NCI-H2196 treated with DMSO at 0.1 percent for 48 hours (cell line): Measurements from ENCODE around the gene IL17RE.
A peak's percentile ranks its signal among the peaks of the same experiment; 100 is the strongest.
"Not testable (repeated sequence)": the region's sequence is repeated elsewhere in the genome, so short reads cannot be mapped to it uniquely, and the experiment has no call there.

Experiments
- DNase-seq: peaks from one replicate; lab custom pipeline; 2025; ENCODE audit not compliant: unreplicated experiment; lab: John Stamatoyannopoulos, UW

IL17RE gene, protein sequence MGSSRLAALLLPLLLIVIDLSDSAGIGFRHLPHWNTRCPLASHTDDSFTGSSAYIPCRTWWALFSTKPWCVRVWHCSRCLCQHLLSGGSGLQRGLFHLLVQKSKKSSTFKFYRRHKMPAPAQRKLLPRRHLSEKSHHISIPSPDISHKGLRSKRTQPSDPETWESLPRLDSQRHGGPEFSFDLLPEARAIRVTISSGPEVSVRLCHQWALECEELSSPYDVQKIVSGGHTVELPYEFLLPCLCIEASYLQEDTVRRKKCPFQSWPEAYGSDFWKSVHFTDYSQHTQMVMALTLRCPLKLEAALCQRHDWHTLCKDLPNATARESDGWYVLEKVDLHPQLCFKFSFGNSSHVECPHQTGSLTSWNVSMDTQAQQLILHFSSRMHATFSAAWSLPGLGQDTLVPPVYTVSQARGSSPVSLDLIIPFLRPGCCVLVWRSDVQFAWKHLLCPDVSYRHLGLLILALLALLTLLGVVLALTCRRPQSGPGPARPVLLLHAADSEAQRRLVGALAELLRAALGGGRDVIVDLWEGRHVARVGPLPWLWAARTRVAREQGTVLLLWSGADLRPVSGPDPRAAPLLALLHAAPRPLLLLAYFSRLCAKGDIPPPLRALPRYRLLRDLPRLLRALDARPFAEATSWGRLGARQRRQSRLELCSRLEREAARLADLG

GRCh38 chr3:9902372-9903237 is at the start of gene IL17RE:
Gene IL17RE (plus strand): TSS chr3:9902848. CDS start chr3:9902933, 85 bp downstream.
- DNase-seq: no peak

- DNase-seq: not testable (repeated sequence)
These were observed 48.2 kb upstream of the IL17RE start for GRCh38 chr3:9854291-9854940.

DNA sequence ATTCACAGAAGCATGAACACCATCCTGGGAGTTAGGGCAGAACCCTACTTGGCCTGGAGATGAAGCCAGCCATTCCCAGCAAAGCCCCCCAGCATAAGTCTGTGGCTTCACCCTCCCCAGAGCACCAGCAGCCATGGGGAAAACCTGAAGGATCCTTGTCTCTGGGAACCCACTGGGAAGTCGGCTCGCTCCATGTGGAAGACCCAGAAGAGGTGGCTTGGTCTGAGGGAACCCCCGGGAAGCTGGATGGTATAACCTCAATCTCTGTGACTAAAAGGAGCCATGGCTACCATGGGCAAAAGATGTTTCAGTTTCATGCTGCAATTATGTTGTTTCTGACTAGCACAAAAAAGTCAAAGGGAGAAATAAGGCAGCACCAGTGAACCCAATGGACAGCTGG is 47.1 kb upstream of the IL17RE start:
- no peak for DNase-seq

- no peak for DNase-seq
These were observed 43.1 kb upstream of the IL17RE start for GRCh38 chr3:9859530-9860025.

GRCh38 chr3:9861201-9861600 is 41.4 kb upstream of the IL17RE start:
- no peak for DNase-seq

GRCh38 chr3:9861626-9862130 is 41.0 kb upstream of the IL17RE start:
- DNase-seq: no peak

DNA sequence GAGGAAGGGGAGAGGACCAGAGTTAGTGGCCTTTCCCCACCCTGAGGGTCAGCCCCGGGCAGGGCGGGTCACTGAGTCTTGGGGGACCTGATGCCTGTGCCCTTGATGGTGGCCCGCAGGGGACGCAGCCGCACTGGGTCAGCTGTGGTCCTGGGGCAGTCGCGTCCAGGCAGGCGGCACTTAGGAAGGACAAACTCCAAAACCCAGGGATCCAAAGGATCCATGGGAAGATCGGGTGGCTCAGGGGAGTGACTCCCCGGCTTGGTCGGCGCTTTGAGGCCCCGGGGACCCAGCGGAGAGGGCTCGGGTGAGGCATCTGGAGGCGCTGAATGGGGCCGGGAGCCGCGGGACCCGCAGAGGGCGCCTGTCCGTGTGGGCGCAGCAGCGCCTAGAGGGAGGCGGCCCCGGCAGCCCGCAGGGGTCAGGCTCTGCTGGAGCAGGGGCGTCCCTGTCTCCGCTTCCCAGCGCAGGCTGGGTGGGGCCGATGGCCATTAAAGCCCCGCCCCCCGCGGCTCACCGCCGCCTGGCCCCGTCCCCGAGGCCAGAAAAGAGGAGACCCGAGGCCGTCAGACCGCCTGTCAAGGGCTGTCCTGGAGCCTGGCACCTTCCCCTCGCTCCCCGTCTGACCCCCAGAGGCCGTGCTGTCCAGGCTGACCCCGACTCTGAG is 40.1 kb upstream of the IL17RE start:
- no peak for DNase-seq

GRCh38 chr3:9863058-9863772 is 39.4 kb upstream of the IL17RE start:
- no peak for DNase-seq

DNA sequence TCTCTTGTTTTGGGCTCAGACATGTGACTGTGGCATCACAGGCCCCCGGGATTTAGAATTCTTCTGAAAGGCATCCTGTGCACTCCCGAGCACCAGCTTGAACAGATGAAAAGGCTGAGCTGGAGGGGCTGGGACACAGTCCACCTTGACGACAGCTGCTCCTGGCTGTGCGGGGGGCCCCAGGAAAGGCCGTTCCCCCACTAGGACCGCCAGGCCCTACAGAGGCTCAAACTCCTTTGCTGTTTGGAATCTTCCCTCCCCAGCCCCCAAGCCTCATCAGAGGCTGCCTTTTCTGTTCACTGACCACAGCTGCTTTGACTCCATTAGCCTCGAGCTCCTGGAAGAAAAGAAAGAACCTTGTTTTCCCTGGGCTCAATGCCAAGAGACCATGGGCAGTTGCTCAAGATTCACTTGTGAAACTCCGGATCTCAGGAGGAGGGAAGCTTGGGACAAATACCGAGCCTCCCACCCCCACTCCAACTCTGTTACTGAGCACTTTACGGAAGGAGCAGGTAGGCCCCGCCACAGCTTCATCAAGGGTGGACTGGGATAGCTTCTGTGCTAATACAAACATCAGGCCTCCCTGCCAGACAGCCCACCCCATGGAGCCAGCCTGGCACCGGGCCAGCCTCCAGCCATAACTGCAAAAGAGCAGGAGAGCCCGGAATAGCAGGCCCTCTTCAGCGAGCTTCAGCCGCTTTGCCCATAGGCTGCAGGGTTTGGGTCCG is 38.3 kb upstream of the IL17RE start:
- no peak for DNase-seq

- DNase-seq: not testable (repeated sequence)
These were observed 37.5 kb upstream of the IL17RE start for GRCh38 chr3:9865125-9865637.

- DNase-seq: no peak
These were observed 36.0 kb upstream of the IL17RE start for GRCh38 chr3:9866639-9867038.

DNA sequence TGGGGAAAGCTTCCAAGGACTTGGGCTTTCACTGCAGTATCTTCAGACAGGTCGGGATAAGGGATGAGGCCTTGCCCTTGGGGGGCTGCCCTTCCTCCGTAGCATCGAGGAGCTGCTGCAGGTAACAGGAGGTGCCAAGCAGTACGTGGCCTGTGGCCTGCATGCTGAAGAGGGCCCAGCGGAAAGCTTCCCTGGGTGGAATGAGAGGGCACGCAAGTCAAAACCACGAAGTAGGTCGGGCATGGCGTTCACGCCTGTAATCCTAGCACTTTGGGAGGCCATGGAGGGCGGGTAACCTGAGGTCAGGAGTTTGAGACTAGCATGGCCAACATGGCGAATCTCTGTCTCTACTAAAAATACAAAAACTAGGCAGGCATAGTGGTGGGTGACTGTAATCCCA is 35.5 kb upstream of the IL17RE start:
- no peak for DNase-seq

DNA sequence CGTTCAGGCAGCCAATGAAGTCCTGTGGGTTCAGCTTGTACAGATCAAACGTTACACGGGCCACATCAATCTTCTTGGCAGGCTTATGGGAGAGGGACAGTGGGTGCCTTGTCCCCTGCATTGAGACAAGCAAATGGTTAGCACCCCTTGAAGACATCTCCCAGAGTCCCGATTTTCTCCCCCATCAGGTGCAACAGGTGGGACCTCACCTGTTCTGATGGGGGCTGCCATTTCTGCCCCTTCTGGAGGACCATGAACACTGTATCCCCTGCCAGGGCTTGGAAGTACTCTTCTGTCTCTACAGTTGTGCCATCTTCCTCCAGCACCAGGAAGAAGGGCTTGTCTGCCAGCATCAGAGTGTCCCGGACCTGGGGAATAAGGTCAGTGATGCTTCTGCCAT is 32.7 kb upstream of the IL17RE start:
- DNase-seq: no peak

DNA sequence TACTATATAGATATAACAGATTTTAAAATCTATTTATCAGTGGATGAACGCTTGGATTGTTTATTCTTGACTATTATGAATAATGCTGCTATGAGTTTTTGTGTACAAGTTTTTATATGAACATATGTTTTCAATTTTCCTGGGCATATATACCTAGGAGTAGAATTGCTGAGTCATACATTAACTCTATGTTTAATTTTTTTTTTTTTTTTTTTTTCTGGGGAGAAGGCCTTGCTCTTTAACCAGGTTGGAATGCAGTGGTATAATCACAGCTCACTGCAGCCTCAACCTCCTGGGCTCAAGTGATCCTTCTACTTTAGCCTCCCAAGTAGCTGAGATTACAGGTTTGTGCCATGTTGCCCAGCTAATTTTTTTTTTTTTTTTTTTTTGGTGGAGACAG is 31.7 kb upstream of the IL17RE start:
- no peak for DNase-seq

DNA sequence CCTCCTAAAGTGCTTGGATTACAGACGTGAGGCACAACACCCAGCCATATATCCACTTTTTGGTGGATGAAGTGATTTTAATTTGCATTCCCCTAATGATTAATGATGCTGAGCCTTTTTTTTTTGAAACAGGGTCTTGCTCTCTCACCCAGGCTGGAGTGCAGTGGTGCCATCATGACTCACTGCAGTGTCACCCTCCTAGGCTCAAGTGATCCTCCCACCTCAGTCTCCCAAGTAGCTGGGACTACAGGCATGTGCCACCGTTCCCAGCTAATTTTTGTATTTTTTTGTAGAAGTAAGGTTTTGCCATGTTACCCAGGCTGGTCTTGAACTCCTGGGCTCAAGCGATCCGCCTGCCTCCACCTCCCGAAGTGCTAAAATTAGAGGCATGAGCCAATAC is 30.6 kb upstream of the IL17RE start:
- not testable (repeated sequence) for DNase-seq

- peak; percentile 19 for DNase-seq
These were observed 27.2 kb upstream of the IL17RE start for GRCh38 chr3:9875448-9875847.

DNA sequence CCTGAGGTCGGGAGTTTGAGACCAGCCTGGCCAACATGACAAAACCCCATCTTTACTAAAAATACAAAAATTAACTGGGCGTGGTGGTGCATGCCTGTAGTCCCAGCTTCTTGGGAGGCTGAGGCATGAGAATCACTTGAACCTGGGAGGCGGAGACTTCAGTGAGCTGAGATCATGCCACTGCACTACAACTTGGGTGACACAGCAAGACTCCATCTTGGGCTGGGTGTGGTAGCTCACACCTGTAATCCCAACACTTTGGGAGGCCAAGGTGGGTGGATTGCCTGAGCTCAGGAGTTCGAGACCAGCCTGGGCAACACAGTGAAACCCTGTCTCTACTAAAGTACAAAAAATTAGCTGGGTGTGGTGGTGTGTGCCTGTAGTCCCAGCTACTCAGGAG is 26.4 kb upstream of the IL17RE start:
- not testable (repeated sequence) for DNase-seq

- no peak for DNase-seq
These were observed 25.7 kb upstream of the IL17RE start for GRCh38 chr3:9876991-9877390.

DNA sequence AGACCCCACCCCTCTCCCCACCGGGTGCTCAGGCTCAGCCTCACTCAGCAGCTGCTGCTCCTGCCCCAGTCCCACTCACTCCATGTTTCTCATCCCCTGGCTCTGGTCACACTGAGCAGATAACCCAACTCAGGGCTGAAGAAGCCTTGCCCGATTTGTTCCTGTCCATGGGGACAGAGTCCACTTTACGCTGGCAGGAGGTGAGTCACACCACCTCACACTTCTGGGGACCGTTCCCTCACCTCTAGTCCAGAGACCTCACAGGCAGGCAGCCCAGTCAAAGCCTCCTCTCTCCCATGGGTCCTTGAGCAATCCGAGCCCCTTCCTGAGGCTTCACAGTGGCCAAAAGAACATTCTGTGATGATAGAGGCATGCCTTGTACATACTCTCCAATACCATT is 23.9 kb upstream of the IL17RE start:
- no peak for DNase-seq
